HUES48 (cell line): ENCODE measurements around the gene SNX14.
"Not testable (repeated sequence)": the region's sequence is repeated elsewhere in the genome, so short reads cannot be mapped to it uniquely, and the experiment has no call there.

Experiments
- H3K27ac ChIP-seq: one replicate; pipeline ENCODE4 v1.7.0; 2013; ENCODE audit warnings: low read depth, low read length, inconsistent platforms
- H3K27me3 ChIP-seq: 2 replicates; pipeline ENCODE4 v1.6.1; 2013; ENCODE audit warnings: mild to moderate bottlenecking, low read length; ENCODE audit not compliant: control insufficient read depth, insufficient read depth
- H3K36me3 ChIP-seq: 2 replicates; pipeline ENCODE4 v1.6.1; 2013; ENCODE audit warnings: low read length; ENCODE audit not compliant: control insufficient read depth, insufficient read depth
- H3K4me1 ChIP-seq: 2 replicates; pipeline ENCODE4 v1.6.1; 2013; ENCODE audit warnings: mild to moderate bottlenecking, low read length; ENCODE audit not compliant: control insufficient read depth, insufficient read depth
- H3K4me3 ChIP-seq: 2 replicates; pipeline ENCODE4 v1.5.1; 2013; ENCODE audit warnings: mild to moderate bottlenecking, low read depth, low read length
- H3K9ac ChIP-seq: 2 replicates; pipeline ENCODE4 v1.6.1; 2013; ENCODE audit warnings: mild to moderate bottlenecking, low read depth, low read length, moderate library complexity
- H3K9me3 ChIP-seq: 2 replicates; pipeline ENCODE4 v1.6.1; 2013; ENCODE audit warnings: low read length; ENCODE audit not compliant: control insufficient read depth, insufficient read depth

SNX14 gene

DNA sequence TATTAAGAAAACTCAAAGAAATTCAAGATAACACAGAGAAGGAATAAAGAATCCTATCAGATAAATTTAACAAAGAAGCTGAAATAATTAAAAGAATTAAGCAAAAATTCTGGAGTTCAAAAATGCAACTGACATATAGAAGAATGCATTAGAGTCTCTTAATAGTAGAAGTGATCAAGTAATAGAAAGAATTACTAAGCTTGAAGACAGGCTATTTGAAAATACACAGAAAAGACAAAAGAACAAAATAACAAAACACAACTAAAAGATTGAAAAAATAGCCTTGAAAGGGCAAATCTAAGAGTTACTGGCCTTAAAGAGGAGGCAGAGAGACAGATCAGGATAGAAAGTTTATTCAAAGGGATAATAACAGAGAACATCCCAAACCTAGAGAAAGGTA lies 12.1 kb downstream of the SNX14 start:
- Histone ChIP-seq H3K27ac (no peak overlapping the region), H3K4me1 (peaks cover 11% of the 10 kb centered on the region), H3K36me3 (no peaks in the 10 kb centered on the region), H3K9me3 (no peaks in the 10 kb centered on the region), H3K9ac (no peak overlapping the region), H3K27me3 (no peaks in the 10 kb centered on the region), H3K4me3 (no peak overlapping the region)

DNA sequence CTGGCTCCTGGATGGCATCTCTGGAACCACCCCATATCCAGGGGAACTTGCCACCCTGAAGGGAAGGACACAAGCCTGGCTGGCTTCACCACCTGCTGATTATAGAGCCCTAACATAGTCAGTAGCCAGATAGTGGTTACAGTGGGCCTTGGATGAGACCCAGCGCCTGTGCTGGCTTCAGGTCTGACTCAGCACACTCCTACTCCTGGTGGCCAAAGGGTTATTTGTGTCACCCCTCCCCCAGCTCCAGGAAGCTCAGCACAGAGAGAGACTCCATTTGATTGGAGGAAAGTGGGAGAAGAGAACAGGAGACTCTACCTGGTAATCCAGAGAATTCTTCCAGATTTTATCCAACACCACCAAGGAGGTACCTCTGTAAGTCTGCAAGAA lies 12.8 kb downstream of the SNX14 start:
- Histone ChIP-seq H3K36me3 (no peaks in the 10 kb centered on the region), H3K27me3 (no peaks in the 10 kb centered on the region), H3K4me3 (no peak overlapping the region), H3K27ac (peak overlapping the region; percentile 22), H3K4me1 (peaks cover 11% of the 10 kb centered on the region), H3K9me3 (no peaks in the 10 kb centered on the region), H3K9ac (no peak overlapping the region)

- H3K36me3 ChIP-seq = no peaks in the 10 kb centered on the region
- H3K9me3 ChIP-seq = no peaks in the 10 kb centered on the region
- peaks cover 11% of the 10 kb centered on the region for H3K4me1 ChIP-seq
- peak overlapping the region; percentile 22 for H3K27ac ChIP-seq
- H3K9ac ChIP-seq = no peak overlapping the region
- no peak overlapping the region for H3K4me3 ChIP-seq
- H3K27me3 ChIP-seq = no peaks in the 10 kb centered on the region
These were observed 13.4 kb downstream of the SNX14 start for GRCh38 chr6:85580118-85580877.

GRCh38 chr6:85579581-85579980 lies 14.1 kb downstream of the SNX14 start:
- Histone ChIP-seq H3K36me3 (no peaks in the 10 kb centered on the region), H3K4me3 (no peak overlapping the region), H3K27me3 (no peaks in the 10 kb centered on the region), H3K9me3 (no peaks in the 10 kb centered on the region), H3K4me1 (peaks cover 11% of the 10 kb centered on the region), H3K27ac (no peak overlapping the region), H3K9ac (no peak overlapping the region)

GRCh38 chr6:85576476-85576875 lies 17.2 kb downstream of the SNX14 start:
- peaks cover 11% of the 10 kb centered on the region for H3K4me1 ChIP-seq
- H3K9ac ChIP-seq = no peak overlapping the region
- no peaks in the 10 kb centered on the region for H3K36me3 ChIP-seq
- H3K9me3 ChIP-seq = no peaks in the 10 kb centered on the region
- H3K27me3 ChIP-seq = no peaks in the 10 kb centered on the region
- H3K27ac ChIP-seq = no peak overlapping the region
- H3K4me3 ChIP-seq = no peak overlapping the region

GRCh38 chr6:85574932-85575598 lies 18.6 kb downstream of the SNX14 start:
- no peaks in the 10 kb centered on the region for H3K4me1 ChIP-seq
- no peak overlapping the region for H3K4me3 ChIP-seq
- H3K36me3 ChIP-seq = no peaks in the 10 kb centered on the region
- H3K9me3 ChIP-seq = no peaks in the 10 kb centered on the region
- no peaks in the 10 kb centered on the region for H3K27me3 ChIP-seq
- no peak overlapping the region for H3K27ac ChIP-seq
- no peak overlapping the region for H3K9ac ChIP-seq

DNA sequence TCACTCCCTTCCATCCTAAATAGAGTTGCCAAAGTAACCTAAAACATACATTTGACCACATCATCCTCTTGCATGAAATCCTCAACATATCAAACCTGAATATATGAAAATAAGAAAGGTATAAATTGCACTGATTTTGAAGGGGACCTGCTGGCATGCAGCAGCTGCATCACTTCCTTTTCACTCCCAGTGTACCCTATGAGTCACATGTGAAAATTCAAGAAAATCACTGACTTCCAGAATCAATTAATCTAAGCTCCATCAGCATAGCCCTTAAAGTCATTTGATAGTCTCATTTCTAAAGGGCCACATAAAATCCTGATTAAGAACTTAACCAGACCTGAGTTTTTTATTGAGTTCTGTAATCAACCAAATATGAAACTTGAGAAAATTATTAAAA lies 24.3 kb downstream of the SNX14 start:
- no peaks in the 10 kb centered on the region for H3K4me1 ChIP-seq
- no peaks in the 10 kb centered on the region for H3K9me3 ChIP-seq
- no peak overlapping the region for H3K4me3 ChIP-seq
- no peaks in the 10 kb centered on the region for H3K27me3 ChIP-seq
- H3K9ac ChIP-seq = no peak overlapping the region
- H3K27ac ChIP-seq = no peak overlapping the region
- no peaks in the 10 kb centered on the region for H3K36me3 ChIP-seq

GRCh38 chr6:85568411-85568810 lies 25.2 kb downstream of the SNX14 start:
- H3K9me3 ChIP-seq = no peaks in the 10 kb centered on the region
- H3K27me3 ChIP-seq = no peaks in the 10 kb centered on the region
- H3K9ac ChIP-seq = no peak overlapping the region
- no peak overlapping the region for H3K27ac ChIP-seq
- H3K4me1 ChIP-seq = no peaks in the 10 kb centered on the region
- no peak overlapping the region for H3K4me3 ChIP-seq
- H3K36me3 ChIP-seq = no peaks in the 10 kb centered on the region

GRCh38 chr6:85565736-85566135 lies 27.9 kb downstream of the SNX14 start:
- no peak overlapping the region for H3K27ac ChIP-seq
- H3K4me1 ChIP-seq = no peaks in the 10 kb centered on the region
- no peak overlapping the region for H3K4me3 ChIP-seq
- H3K36me3 ChIP-seq = no peaks in the 10 kb centered on the region
- H3K9me3 ChIP-seq = no peaks in the 10 kb centered on the region
- H3K27me3 ChIP-seq = no peaks in the 10 kb centered on the region
- no peak overlapping the region for H3K9ac ChIP-seq

- not testable (repeated sequence) for H3K4me3 ChIP-seq
These were observed 29.4 kb downstream of the SNX14 start for GRCh38 chr6:85564223-85564622.

GRCh38 chr6:85561750-85562357 lies 31.8 kb downstream of the SNX14 start:
- H3K27ac ChIP-seq = no peak overlapping the region
- H3K9me3 ChIP-seq = no peaks in the 10 kb centered on the region
- H3K4me3 ChIP-seq = no peak overlapping the region
- H3K4me1 ChIP-seq = no peaks in the 10 kb centered on the region
- no peaks in the 10 kb centered on the region for H3K36me3 ChIP-seq
- no peaks in the 10 kb centered on the region for H3K27me3 ChIP-seq
- H3K9ac ChIP-seq = no peak overlapping the region

More at GRCh38 chr6:85564223-85564622, 29.4 kb downstream of the SNX14 start:
- not testable (repeated sequence) for H3K36me3 ChIP-seq, H3K9ac ChIP-seq, H3K27ac ChIP-seq, H3K27me3 ChIP-seq, H3K4me1 ChIP-seq, H3K9me3 ChIP-seq
